ENCODE data around the gene NFKB1. TPM values are rescaled to one million over a fixed set of nuclear protein-coding genes. Genes with fewer than 3 reads are reported as not detected.
A peak's percentile ranks its signal among the peaks of the same experiment; 100 is the strongest.

The NFKB1 gene
- total RNA-seq, 1 experiment from 2014 or later: 70.9 TPM

DNA sequence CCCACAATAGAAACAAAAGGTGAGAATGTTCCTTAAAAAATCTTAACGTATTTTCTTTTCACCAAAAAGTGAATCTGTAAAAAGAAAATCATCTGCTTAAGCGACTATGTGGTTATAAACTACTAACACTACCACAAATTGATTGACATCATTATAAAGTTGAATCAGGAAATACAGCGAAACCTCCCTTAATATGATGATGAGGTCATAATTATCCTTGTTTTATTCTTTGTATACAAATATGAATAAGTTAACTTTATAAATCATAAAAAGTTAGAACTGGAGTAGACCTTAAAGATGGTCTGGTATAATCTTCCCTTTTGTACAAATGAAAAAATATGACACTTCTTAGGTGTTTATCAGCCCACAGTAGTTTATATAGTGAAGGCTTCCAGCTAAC, 35.6 kb downstream of the NFKB1 start:
- intact Hi-C loops (cut with micrococcal nuclease): no loop called here

DNA sequence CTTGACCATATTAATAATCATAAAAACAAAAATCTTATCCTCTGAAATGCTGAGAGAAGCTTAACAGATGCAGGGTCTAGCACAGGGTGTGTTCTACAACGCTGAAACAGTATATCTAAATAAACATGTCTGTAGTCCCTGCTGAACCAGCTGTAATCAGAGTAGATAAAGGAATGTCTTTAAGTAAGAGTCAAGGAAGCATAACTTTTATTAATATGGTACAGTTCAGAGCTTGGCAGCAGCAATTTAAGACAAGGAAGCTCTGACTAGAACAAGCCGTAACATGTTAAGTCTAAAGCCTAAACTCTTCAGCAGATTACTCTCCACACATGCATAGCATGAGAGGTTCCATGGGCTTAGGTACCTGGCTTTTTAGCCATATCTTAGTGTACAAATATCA, 36.1 kb downstream of the NFKB1 start:
- BruUV-seq (replicated peaks): no TSS peak
- H3K9me3 Mint-ChIP-seq (ENCODE audit: unreplicated experiment): no peaks in the 10 kb centered on the region
- TF ChIP-seq, protein P1, sequence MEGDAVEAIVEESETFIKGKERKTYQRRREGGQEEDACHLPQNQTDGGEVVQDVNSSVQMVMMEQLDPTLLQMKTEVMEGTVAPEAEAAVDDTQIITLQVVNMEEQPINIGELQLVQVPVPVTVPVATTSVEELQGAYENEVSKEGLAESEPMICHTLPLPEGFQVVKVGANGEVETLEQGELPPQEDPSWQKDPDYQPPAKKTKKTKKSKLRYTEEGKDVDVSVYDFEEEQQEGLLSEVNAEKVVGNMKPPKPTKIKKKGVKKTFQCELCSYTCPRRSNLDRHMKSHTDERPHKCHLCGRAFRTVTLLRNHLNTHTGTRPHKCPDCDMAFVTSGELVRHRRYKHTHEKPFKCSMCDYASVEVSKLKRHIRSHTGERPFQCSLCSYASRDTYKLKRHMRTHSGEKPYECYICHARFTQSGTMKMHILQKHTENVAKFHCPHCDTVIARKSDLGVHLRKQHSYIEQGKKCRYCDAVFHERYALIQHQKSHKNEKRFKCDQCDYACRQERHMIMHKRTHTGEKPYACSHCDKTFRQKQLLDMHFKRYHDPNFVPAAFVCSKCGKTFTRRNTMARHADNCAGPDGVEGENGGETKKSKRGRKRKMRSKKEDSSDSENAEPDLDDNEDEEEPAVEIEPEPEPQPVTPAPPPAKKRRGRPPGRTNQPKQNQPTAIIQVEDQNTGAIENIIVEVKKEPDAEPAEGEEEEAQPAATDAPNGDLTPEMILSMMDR (IDR thresholded peaks at IDR 0.05; ENCODE audit: unreplicated experiment): no peak
- POLR2A ChIA-PET: interaction anchor here (0.9 to 5.4 kb wide), 6 partner anchors 13 to 483 kb away, joined by 3 to 43 read pairs (median 3); partner anchors contain the start of genes NFKB1 and UBE2D3
- intact Hi-C loops (cut with micrococcal nuclease): no loop called here
- no peaks in the 10 kb centered on the region for H3K27me3 Mint-ChIP-seq (ENCODE audit: insufficient read depth, unreplicated experiment)
- H3K4me3 Mint-ChIP-seq (ENCODE audit: unreplicated experiment): no peak overlapping the region
- H3K36me3 Mint-ChIP-seq (ENCODE audit: insufficient read depth, unreplicated experiment): peaks cover 27% of the 10 kb centered on the region
- peaks cover 12% of the 10 kb centered on the region for H3K4me1 Mint-ChIP-seq (ENCODE audit: insufficient read depth, unreplicated experiment)
- H3K27ac Mint-ChIP-seq (ENCODE audit: low read depth, unreplicated experiment): peak overlapping the region; percentile 83
- DNase-seq (ENCODE audit: unreplicated experiment): peak; percentile 19
- CTCF ChIA-PET: interaction anchor here (0.6 to 1.6 kb wide), 6 partner anchors 12 to 473 kb away, joined by 3 to 7 read pairs (median 4); no protein-coding TSS in a partner anchor

More for the DNA sequence above, 35.6 kb downstream of the NFKB1 start:
- peaks cover 27% of the 10 kb centered on the region for H3K36me3 Mint-ChIP-seq (ENCODE audit: insufficient read depth, unreplicated experiment)
- no peak overlapping the region for H3K4me3 Mint-ChIP-seq (ENCODE audit: unreplicated experiment)
- no peak for DNase-seq (ENCODE audit: unreplicated experiment)
- ChIA-PET CTCF (interaction anchor here (0.6 to 1.6 kb wide), 7 partner anchors 8 to 474 kb away, joined by 3 to 7 read pairs (median 4); no protein-coding TSS in a partner anchor), POLR2A (interaction anchor here (0.7 to 5.4 kb wide), 7 partner anchors 10 to 483 kb away, joined by 3 to 43 read pairs (median 3); partner anchors contain the start of genes NFKB1 and UBE2D3)
- no peaks in the 10 kb centered on the region for H3K27me3 Mint-ChIP-seq (ENCODE audit: insufficient read depth, unreplicated experiment)
- BruUV-seq (replicated peaks): no TSS peak
- no peaks in the 10 kb centered on the region for H3K9me3 Mint-ChIP-seq (ENCODE audit: unreplicated experiment)
- TF ChIP-seq, protein P1 (IDR thresholded peaks at IDR 0.05; ENCODE audit: unreplicated experiment): no peak
- H3K4me1 Mint-ChIP-seq (ENCODE audit: insufficient read depth, unreplicated experiment): peaks cover 11% of the 10 kb centered on the region
- peak overlapping the region; percentile 83 for H3K27ac Mint-ChIP-seq (ENCODE audit: low read depth, unreplicated experiment)

DNA sequence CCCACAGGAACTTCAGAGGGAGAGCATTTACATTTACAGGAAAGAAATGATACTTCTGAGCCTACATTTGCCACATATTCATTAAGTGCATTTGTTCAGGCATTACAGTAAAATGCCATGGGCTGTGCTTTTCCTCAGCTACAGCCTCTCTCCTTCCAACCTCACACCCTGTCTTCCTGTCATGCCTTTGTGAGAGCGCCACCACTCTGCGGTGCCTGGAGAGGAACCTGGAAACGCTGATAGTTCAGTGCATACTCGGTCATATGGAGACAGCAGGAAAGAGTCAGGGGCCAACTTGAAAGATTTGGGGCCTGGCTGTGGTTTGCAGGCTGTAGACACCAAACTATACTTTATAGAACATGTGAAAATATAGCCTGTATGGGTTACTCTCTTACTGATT, 40.5 kb downstream of the NFKB1 start:
- intact Hi-C loops (cut with micrococcal nuclease): no loop called here
- H3K27ac Mint-ChIP-seq (ENCODE audit: low read depth, unreplicated experiment): no peak overlapping the region

More for the DNA sequence above, 40.5 kb downstream of the NFKB1 start:
- H3K4me1 Mint-ChIP-seq (ENCODE audit: insufficient read depth, unreplicated experiment): peaks cover 16% of the 10 kb centered on the region
- peaks cover 48% of the 10 kb centered on the region for H3K36me3 Mint-ChIP-seq (ENCODE audit: insufficient read depth, unreplicated experiment)
- POLR2A ChIA-PET: interaction anchor here (0.6 to 3.1 kb wide), 4 partner anchors 21 to 535 kb away, joined by 3 to 16 read pairs (median 3); partner anchors contain the start of genes NFKB1 and SLC9B2
- TF ChIP-seq, protein P1 (IDR thresholded peaks at IDR 0.05; ENCODE audit: unreplicated experiment): no peak
- no peak overlapping the region for H3K4me3 Mint-ChIP-seq (ENCODE audit: unreplicated experiment)
- DNase-seq (ENCODE audit: unreplicated experiment): peak; percentile 12
- no peaks in the 10 kb centered on the region for H3K27me3 Mint-ChIP-seq (ENCODE audit: insufficient read depth, unreplicated experiment)
- no peaks in the 10 kb centered on the region for H3K9me3 Mint-ChIP-seq (ENCODE audit: unreplicated experiment)
- BruUV-seq (replicated peaks): no TSS peak
- CTCF ChIA-PET: interaction anchor here (0.6 to 1.5 kb wide), 2 partner anchors 106 to 111 kb away, joined by 3 to 8 read pairs; no protein-coding TSS in a partner anchor
